ENCODE results near the gene RPS8.

DNA sequence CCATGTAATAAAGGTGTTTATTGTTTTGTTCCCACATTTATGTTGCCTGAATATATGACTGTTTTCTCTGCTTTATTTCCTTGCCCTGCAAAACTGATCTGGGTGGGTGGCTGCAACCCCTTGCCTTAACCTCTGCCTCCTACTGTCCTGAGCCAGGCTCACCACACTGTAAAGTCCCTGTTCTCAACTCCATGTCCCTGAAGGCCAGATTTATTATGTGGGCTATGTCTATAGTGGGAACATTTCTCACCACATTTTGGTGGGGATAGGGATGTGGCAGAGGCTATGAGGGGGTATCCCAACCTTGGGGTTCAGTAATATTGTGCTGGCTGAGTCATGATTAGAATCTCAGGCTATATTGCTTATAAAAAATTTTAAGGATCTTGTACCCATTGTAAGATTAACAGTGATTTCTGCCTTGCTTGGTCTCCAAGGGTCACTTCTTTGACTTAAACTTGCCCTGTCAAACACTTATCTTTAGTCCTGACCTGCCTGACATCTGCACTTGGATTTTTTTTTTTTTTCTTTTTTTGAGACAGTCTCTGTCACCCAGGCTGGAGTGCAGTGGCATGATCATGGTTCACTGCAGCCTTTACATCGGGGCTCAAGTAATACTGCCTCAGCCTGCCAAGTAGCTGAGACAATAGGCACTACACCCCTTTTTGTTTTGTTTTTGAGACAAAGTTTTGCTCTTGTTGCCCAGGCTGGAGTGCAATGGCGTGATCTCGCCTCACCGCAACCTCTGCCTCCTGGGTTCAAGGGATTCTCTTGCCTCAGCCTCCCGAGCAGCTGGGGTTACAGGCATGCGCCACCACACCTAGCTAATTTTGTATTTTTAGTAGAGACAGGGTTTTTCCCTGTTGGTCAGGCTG, 3.6 kb downstream of the RPS8 start:
- TF ChIP-seq EP300 (IDR thresholded peaks at IDR 0.05; ENCODE audit: borderline replicate concordance) = no peak
- no peak for TF ChIP-seq YY1 (IDR thresholded peaks at IDR 0.05; ENCODE audit: low read depth)
- TF ChIP-seq, protein P1, sequence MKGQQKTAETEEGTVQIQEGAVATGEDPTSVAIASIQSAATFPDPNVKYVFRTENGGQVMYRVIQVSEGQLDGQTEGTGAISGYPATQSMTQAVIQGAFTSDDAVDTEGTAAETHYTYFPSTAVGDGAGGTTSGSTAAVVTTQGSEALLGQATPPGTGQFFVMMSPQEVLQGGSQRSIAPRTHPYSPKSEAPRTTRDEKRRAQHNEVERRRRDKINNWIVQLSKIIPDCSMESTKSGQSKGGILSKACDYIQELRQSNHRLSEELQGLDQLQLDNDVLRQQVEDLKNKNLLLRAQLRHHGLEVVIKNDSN (IDR thresholded peaks at IDR 0.05) = no peak
- TF ChIP-seq ZBTB7A (IDR thresholded peaks at IDR 0.05; ENCODE audit: low read depth) = no peak
- TF ChIP-seq FOXM1 (IDR thresholded peaks at IDR 0.05; ENCODE audit: borderline replicate concordance, low read depth) = no peak
- TF ChIP-seq, protein P2, sequence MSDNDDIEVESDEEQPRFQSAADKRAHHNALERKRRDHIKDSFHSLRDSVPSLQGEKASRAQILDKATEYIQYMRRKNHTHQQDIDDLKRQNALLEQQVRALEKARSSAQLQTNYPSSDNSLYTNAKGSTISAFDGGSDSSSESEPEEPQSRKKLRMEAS (IDR thresholded peaks at IDR 0.05) = no peak
- TF ChIP-seq TEAD4 (IDR thresholded peaks at IDR 0.05) = no peak
- no peak for TF ChIP-seq CEBPB (IDR thresholded peaks at IDR 0.05)
- no peak for TF ChIP-seq RAD21 (IDR thresholded peaks at IDR 0.05; ENCODE audit: low read depth)
- no peak for TF ChIP-seq TAF1 (IDR thresholded peaks at IDR 0.05; ENCODE audit: low read depth)

All from Ishikawa (cell line).